Astrocyte (in vitro differentiated cells and primary cell): ENCODE measurements around the gene TBC1D9.

ENCODE experiments used
- CTCF ChIP-seq: IDR thresholded peaks from 2 replicates; pipeline ENCODE4 v1.5.1; 2011; ENCODE audit warnings: low read depth, mild to moderate bottlenecking, inconsistent platforms, low read length, moderate library complexity; ENCODE audit not compliant: insufficient read depth
- EZH2 ChIP-seq: IDR thresholded peaks from 2 replicates; pipeline ENCODE4 v1.6.1; 2012; ENCODE audit warnings: mild to moderate bottlenecking, low read length, inconsistent platforms; ENCODE audit not compliant: insufficient read depth

DNA sequence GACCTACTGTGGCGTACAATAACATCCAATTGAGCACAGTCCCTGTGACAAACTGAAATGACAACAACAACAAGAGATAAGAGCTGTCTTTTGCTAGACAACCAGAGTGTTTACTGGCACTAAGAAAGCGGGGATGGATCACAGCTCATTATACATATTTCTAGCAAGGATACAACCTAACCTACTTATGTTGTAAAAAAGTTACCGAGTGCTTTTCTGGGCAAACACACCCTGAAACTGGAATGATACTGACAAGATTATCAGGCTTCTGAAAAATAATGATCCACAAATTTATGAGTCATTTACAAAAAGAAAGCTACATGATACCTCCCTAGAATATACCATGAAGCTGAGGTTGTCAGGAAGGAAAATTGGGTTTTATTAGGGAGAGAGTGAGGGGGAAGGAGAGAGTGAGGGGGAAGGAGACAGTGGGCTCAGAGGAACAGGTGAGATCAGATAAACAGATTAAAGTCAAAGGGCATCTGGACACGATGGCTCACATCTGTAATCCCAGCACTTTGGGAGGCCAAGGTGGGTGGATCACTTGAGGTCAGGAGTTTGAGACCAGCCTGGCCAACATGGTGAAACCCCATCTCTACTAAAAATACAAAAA is 20.3 kb downstream of the TBC1D9 start:
- no peak for TF ChIP-seq CTCF
- no peak for TF ChIP-seq EZH2
